ENCODE measurements around the gene RBM33. TPM values are rescaled to one million over a fixed set of nuclear protein-coding genes. Genes with fewer than 3 reads are reported as not detected.
A peak's percentile ranks its signal among the peaks of the same experiment; 100 is the strongest.
"Not testable (repeated sequence)": the region's sequence is repeated elsewhere in the genome, so short reads cannot be mapped to it uniquely, and the experiment has no call there.

The RBM33 gene
- total RNA-seq, 1 donor from 2014 or later = 79.4 TPM

DNA sequence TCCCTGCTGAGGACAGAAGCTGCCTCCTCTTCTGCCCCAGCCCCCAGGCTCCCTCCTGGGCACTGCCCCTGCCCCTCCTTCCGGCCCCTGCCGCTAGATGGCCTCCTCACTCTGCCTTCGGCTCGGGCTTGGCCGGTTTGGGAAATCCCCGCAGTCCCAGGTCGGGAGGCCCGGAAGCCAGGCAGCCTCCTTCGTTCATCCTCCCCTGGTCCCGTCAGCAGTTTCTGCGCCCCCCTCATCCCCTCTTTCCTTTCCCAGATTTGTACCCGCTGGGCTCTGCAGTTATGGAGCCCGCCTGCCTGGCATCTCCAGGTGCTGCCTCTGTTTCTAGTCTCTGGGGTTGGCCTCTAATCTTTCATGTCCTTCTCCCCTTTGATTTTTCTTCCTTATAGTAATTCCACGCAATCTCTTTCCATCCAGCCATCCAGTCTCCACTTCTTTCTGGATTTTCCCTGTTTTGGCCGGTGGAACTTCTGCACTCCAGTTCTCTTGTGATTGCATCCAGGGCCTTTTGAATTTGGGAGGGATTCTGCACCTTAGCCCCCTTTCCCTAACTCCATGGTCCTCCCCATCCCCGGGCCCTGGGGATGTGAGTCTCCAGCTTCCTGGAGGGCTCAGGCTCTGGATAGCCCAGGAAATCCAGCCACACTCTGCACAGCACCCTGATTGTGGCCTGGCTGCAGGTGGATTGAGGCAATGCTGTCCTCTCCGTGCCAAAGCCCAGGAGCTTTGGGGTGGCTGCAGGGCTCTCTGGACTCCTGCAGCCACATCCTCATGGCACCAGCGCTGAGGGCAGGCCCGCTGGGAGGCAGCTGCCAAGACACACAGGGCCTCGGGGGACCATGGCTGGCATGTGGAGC, 171.1 kb downstream of the RBM33 start:
- peak; percentile 80 for TF ChIP-seq CTCF (IDR thresholded peaks at IDR 0.05; ENCODE audit: unreplicated experiment)
- DNase-seq (ENCODE audit: low spot score, unreplicated experiment) = peak; percentile 73
- Mint-ChIP-seq H3K27ac (peak overlapping the region; percentile 63), H3K4me1 (ENCODE audit: low read depth) (peaks cover 30% of the 10 kb centered on the region), H3K27me3 (peaks cover 63% of the 10 kb centered on the region), H3K4me3 (ENCODE audit: low read depth) (no peak overlapping the region), H3K36me3 (ENCODE audit: insufficient read depth) (no peaks in the 10 kb centered on the region), H3K9me3 (ENCODE audit: low read depth) (no peaks in the 10 kb centered on the region)

GRCh38 chr7:155816192-155816508, 171.7 kb downstream of the RBM33 start:
- TF ChIP-seq CTCF (IDR thresholded peaks at IDR 0.05; ENCODE audit: unreplicated experiment) = no peak
- no peaks in the 10 kb centered on the region for H3K36me3 Mint-ChIP-seq (ENCODE audit: insufficient read depth)
- no peak overlapping the region for H3K27ac Mint-ChIP-seq
- H3K4me3 Mint-ChIP-seq (ENCODE audit: low read depth) = no peak overlapping the region
- H3K4me1 Mint-ChIP-seq (ENCODE audit: low read depth) = peaks cover 26% of the 10 kb centered on the region
- no peak for DNase-seq (ENCODE audit: low spot score, unreplicated experiment)
- peaks cover 63% of the 10 kb centered on the region for H3K27me3 Mint-ChIP-seq
- H3K9me3 Mint-ChIP-seq (ENCODE audit: low read depth) = no peaks in the 10 kb centered on the region

GRCh38 chr7:155816996-155817395, 172.5 kb downstream of the RBM33 start:
- H3K27me3 Mint-ChIP-seq = peaks cover 63% of the 10 kb centered on the region
- H3K36me3 Mint-ChIP-seq (ENCODE audit: insufficient read depth) = no peaks in the 10 kb centered on the region
- H3K9me3 Mint-ChIP-seq (ENCODE audit: low read depth) = no peaks in the 10 kb centered on the region
- H3K4me1 Mint-ChIP-seq (ENCODE audit: low read depth) = peaks cover 18% of the 10 kb centered on the region
- no peak for TF ChIP-seq CTCF (IDR thresholded peaks at IDR 0.05; ENCODE audit: unreplicated experiment)
- no peak overlapping the region for H3K27ac Mint-ChIP-seq
- no peak for DNase-seq (ENCODE audit: low spot score, unreplicated experiment)
- no peak overlapping the region for H3K4me3 Mint-ChIP-seq (ENCODE audit: low read depth)

DNA sequence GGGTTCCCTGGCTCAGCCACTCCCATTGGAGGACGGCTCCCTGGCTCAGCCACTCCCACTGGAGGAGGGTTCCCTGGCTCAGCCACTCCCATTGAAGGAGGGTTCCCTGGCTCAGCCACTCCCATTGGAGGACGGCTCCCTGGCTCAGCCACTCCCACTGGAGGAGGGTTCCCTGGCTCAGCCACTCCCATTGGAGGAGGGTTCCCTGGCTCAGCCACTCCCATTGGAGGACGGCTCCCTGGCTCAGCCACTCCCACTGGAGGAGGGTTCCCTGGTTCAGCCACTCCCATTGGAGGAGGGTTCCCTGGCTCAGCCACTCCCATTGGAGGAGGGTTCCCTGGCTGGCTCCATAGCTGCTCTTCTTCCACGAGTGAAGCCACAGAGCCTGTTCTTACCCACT, 173.1 kb downstream of the RBM33 start:
- H3K4me1 Mint-ChIP-seq (ENCODE audit: low read depth) = peaks cover 14% of the 10 kb centered on the region
- H3K4me3 Mint-ChIP-seq (ENCODE audit: low read depth); H3K9me3 Mint-ChIP-seq (ENCODE audit: low read depth); H3K36me3 Mint-ChIP-seq (ENCODE audit: insufficient read depth); DNase-seq (ENCODE audit: low spot score, unreplicated experiment); H3K27ac Mint-ChIP-seq: not testable (repeated sequence)
- peaks cover 63% of the 10 kb centered on the region for H3K27me3 Mint-ChIP-seq

DNA sequence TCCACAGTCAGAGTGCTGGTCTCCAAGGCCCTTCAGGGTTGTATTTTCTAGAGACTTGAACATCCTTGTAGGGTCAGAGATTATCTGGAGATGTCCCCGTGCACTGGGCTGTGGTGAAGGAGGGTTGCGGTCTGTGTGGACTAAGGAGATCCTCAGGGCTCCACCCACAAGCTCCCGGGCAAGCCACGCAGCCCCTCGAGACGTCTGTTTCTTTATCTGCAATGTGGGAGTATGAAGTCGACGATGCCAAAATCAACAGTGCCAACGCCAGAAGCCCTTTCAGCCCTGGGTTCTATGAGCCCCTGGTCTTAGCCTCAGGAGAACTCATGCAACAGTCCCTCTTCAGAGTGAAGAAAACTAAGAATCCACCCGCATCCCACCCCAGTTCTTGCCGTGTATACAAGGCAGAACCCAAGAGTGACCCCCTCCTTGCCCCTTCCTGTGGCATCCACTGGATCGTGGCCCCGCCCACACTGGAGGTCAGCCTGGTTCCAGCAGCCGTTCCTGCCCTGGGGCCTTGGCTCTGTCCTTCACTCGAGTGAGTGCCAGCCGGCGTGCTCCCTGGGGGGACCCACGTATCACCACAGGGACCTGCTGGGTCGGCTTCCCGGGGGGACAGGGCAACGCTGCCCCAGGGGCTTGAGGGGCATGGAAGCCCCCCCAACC, 173.8 kb downstream of the RBM33 start:
- no peak overlapping the region for H3K27ac Mint-ChIP-seq
- no peaks in the 10 kb centered on the region for H3K36me3 Mint-ChIP-seq (ENCODE audit: insufficient read depth)
- peaks cover 6% of the 10 kb centered on the region for H3K4me1 Mint-ChIP-seq (ENCODE audit: low read depth)
- TF ChIP-seq CTCF (IDR thresholded peaks at IDR 0.05; ENCODE audit: unreplicated experiment) = no peak
- no peak for DNase-seq (ENCODE audit: low spot score, unreplicated experiment)
- peaks cover 63% of the 10 kb centered on the region for H3K27me3 Mint-ChIP-seq
- no peaks in the 10 kb centered on the region for H3K9me3 Mint-ChIP-seq (ENCODE audit: low read depth)
- no peak overlapping the region for H3K4me3 Mint-ChIP-seq (ENCODE audit: low read depth)

DNA sequence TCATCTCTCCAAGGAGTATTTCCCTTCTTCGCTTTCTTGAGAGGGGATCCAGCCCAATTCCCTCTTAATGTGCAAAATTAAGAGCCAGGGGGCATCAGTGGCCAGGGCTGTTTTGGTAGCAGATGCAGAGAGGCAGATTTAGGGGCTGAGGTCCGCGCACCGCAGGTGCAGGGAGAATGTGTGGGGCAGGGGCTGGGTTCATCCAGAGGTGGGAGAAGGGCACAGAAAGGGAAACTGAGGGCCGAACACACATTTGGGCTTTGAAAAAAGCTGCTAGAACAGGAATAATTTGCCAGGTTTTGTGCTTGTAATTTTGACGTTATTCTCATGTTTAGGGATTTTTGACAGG, 174.3 kb downstream of the RBM33 start:
- peaks cover 64% of the 10 kb centered on the region for H3K27me3 Mint-ChIP-seq
- no peak overlapping the region for H3K4me3 Mint-ChIP-seq (ENCODE audit: low read depth)
- H3K4me1 Mint-ChIP-seq (ENCODE audit: low read depth) = peaks cover 4% of the 10 kb centered on the region
- H3K9me3 Mint-ChIP-seq (ENCODE audit: low read depth) = no peaks in the 10 kb centered on the region
- H3K36me3 Mint-ChIP-seq (ENCODE audit: insufficient read depth) = no peaks in the 10 kb centered on the region
- TF ChIP-seq CTCF (IDR thresholded peaks at IDR 0.05; ENCODE audit: unreplicated experiment) = no peak
- no peak for DNase-seq (ENCODE audit: low spot score, unreplicated experiment)
- H3K27ac Mint-ChIP-seq = no peak overlapping the region
